Mucosa of rectum (tissue), 2 donors: ENCODE data around the gene CEP63.
A peak's percentile ranks its signal among the peaks of the same experiment; 100 is the strongest.

Experiments used
- H3K27ac ChIP-seq, 2 donors: one replicate each; pipeline ENCODE4 v1.7.0; 2013; ENCODE audit warnings: inconsistent platforms in 2 of 2, low read depth in 2 of 2, low read length in 2 of 2
- H3K27me3 ChIP-seq, 2 donors: one replicate each; pipeline ENCODE4 v1.7.0; 2013; ENCODE audit warnings: low read length in 2 of 2; ENCODE audit not compliant: control insufficient read depth in 2 of 2, insufficient read depth in 2 of 2
- H3K36me3 ChIP-seq, 2 donors: one replicate each; pipeline ENCODE4 v1.7.0; 2013; ENCODE audit warnings: low read length in 2 of 2; ENCODE audit not compliant: control insufficient read depth in 2 of 2, insufficient read depth in 2 of 2
- H3K4me1 ChIP-seq, 2 donors: one replicate each; pipeline ENCODE4 v1.7.0; 2013; ENCODE audit warnings: low read length in 2 of 2, mild to moderate bottlenecking in 1 of 2; ENCODE audit not compliant: control insufficient read depth in 2 of 2, insufficient read depth in 2 of 2
- H3K4me3 ChIP-seq, 2 donors: one replicate each; pipeline ENCODE4 v1.7.0; 2013; ENCODE audit warnings: low read length in 2 of 2
- H3K9ac ChIP-seq, 2 donors: one replicate each; pipeline ENCODE4 v1.7.0; 2013; ENCODE audit warnings: low read length in 2 of 2, low read depth in 1 of 2, mild to moderate bottlenecking in 1 of 2
- H3K9me3 ChIP-seq, 2 donors: one replicate each; pipeline ENCODE4 v1.7.0; 2013; ENCODE audit warnings: low read length in 2 of 2; ENCODE audit not compliant: control insufficient read depth in 2 of 2
- donor health status: healthy.
- donor health status: Normal muscosa, but diverticular disease.

CEP63 gene

DNA sequence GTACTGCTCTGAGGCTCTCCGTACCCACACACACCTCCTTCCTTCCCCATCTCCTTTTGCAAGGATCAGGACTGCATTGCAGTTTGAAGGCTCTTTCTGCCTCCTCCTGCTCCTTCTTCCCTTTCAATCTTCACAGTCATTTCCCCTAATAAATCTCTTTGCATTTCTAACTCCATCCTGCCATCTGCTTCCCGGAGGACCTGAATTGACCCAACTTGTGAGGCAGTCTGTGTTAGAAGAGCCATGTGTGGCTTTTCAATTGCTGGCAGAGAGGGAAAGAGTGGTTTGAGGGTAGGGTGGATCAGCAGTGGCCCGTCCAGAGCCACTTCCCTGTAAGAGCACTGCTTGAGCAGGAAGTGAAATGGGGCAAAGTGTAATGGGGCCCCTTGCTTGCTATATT is 35.9 kb upstream of the CEP63 start:
- Histone ChIP-seq H3K36me3 (no peaks in the 10 kb centered on the region), H3K27ac (no peak overlapping the region), H3K4me1 (no peaks in the 10 kb centered on the region), H3K9me3 (no peaks in the 10 kb centered on the region), H3K9ac (no peak overlapping the region), H3K4me3 (no peak overlapping the region), H3K27me3 (no peaks in the 10 kb centered on the region)

DNA sequence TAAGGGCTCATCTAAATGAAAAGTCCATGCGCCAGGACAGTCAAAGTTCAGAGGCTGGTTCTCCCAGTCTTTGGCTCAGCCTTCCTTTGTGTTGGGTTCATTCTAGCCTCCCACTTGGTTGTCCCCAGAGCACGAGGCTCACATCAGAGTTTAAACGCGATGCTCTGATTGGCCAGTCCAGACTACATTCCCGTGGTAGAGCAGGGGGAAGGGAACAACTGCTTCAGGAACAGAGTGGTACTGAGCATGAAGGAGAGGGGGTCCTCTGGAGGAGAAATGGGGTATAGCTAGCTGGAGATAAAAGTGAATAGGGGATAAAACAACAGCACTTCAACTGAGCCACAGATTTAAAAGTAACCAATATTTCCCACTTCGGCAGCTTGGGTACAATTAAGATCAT is 32.2 kb upstream of the CEP63 start:
- no peak overlapping the region for H3K4me3 ChIP-seq
- H3K9me3 ChIP-seq = no peaks in the 10 kb centered on the region

DNA sequence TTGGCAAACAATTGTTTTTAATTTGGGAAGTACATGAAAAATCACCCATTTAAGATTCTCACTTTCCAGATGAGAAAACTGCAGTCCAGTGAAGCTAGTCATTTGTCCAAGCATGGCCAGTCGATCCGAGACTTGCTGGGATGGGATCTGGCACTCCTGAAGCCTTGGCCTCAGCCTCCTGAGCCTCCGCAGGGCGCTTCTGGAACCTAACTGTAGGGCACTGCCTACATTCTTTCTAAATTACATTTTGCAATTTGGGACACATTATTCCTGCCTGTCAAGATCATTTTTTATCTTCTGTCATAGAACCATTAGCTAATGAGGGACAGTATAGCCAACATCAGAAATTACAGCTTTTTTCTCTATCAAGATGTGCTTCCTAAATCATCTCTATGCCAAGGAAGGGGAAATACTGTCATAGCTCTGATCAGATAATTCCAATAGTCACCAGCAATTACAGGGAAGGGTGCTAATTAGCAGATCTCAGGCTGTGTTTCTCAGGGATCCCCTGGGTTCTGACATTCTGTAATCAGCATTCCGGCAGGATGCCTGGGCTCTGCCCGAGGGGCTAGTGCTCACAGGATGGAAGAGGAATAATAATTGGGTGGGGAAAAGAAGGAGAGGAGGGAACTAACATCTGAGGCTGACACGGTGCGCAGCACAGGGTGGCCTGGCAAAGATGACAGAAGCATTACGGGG is 28.3 kb upstream of the CEP63 start:
- no peaks in the 10 kb centered on the region for H3K36me3 ChIP-seq
- no peak overlapping the region for H3K4me3 ChIP-seq
- H3K4me1 ChIP-seq = no peaks in the 10 kb centered on the region
- H3K27ac ChIP-seq = no peak overlapping the region
- H3K27me3 ChIP-seq = peaks cover 0 to 4% of the 10 kb centered on the region in 2 donors
- H3K9me3 ChIP-seq = no peaks in the 10 kb centered on the region
- no peak overlapping the region for H3K9ac ChIP-seq

More for the DNA sequence above, 32.2 kb upstream of the CEP63 start:
- Histone ChIP-seq H3K27ac (no peak overlapping the region), H3K27me3 (peaks cover 0 to 4% of the 10 kb centered on the region in 2 donors), H3K36me3 (no peaks in the 10 kb centered on the region), H3K4me1 (no peaks in the 10 kb centered on the region), H3K9ac (no peak overlapping the region)

DNA sequence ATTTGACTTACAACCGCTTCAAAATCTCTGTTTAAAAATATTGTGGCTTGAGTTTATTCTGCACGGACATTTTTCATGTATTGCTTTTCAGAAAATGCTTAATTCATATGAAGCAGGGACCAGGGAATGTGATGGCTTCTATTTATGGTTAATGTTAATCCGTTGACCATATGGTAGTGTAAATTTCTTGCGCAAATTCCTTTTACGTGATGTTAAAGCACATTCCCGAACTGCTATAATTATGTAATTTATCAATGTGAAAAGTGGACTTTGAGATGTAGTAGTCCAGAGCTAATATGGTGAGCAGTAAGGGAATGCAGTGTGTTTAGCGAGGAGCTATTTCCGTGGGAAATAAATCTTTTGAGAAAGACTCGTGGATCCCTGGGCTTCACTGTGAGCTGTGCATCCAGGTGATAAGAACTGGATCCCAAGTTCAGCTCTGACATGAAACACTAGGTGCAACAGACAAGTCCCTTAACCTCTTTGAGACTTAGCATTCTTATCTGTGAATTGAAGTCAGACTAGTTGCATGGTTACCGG is 27.4 kb upstream of the CEP63 start:
- Histone ChIP-seq H3K4me3 (no peak overlapping the region), H3K9me3 (no peaks in the 10 kb centered on the region), H3K27me3 (peaks cover 0 to 4% of the 10 kb centered on the region in 2 donors)

DNA sequence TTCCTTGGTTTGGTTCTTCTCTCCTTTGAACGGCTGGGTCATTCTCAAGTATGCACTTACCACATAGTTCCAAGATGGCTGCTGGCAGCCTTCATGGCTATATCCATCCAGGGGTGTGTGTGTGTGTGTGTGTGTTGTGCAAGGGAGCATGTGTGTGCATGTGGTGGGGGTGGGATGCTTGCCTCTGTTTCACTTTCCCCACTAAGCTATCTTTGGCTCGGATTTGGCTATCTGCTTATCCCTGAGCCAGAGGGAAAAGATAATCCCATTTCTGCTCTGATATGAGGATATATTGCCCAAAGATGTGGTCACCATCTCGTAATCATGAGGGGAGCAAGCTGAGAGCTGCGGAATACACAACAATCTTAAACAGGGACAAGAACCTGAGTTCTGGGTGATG is 26.3 kb upstream of the CEP63 start:
- no peaks in the 10 kb centered on the region for H3K36me3 ChIP-seq
- H3K4me3 ChIP-seq = no peak overlapping the region
- H3K9ac ChIP-seq = no peak overlapping the region
- no peaks in the 10 kb centered on the region for H3K9me3 ChIP-seq
- peaks cover 0 to 5% of the 10 kb centered on the region in 2 donors for H3K4me1 ChIP-seq
- H3K27me3 ChIP-seq = peaks cover 0 to 4% of the 10 kb centered on the region in 2 donors
- H3K27ac ChIP-seq = peak overlapping the region in 1 of 2 donors; percentile 26

More for the DNA sequence above, 27.4 kb upstream of the CEP63 start:
- H3K27ac ChIP-seq = no peak overlapping the region
- no peaks in the 10 kb centered on the region for H3K4me1 ChIP-seq
- H3K9ac ChIP-seq = no peak overlapping the region
- no peaks in the 10 kb centered on the region for H3K36me3 ChIP-seq

DNA sequence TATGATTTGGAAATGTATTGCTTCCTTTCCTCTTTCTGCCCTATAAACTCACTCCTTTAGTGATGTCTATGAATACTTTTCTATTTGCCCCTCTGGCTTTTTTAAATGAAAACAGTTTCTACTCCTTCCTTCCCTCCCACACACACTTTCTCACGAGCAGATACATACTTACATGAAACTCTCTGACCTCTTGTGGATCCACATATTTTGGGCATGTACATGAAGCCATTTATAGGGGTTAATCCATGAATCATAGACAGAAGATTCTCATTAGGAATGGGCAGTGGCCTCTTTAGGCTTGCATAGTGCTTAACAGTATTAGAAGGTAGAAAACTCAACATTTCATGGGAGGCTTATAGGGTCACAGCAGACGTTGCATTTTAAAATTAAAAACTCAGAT is 24.9 kb upstream of the CEP63 start:
- Histone ChIP-seq H3K27ac (no peak overlapping the region), H3K4me1 (peaks cover 0 to 6% of the 10 kb centered on the region in 2 donors), H3K27me3 (peaks cover 0 to 4% of the 10 kb centered on the region in 2 donors), H3K9me3 (no peaks in the 10 kb centered on the region), H3K4me3 (no peak overlapping the region), H3K36me3 (no peaks in the 10 kb centered on the region), H3K9ac (no peak overlapping the region)

DNA sequence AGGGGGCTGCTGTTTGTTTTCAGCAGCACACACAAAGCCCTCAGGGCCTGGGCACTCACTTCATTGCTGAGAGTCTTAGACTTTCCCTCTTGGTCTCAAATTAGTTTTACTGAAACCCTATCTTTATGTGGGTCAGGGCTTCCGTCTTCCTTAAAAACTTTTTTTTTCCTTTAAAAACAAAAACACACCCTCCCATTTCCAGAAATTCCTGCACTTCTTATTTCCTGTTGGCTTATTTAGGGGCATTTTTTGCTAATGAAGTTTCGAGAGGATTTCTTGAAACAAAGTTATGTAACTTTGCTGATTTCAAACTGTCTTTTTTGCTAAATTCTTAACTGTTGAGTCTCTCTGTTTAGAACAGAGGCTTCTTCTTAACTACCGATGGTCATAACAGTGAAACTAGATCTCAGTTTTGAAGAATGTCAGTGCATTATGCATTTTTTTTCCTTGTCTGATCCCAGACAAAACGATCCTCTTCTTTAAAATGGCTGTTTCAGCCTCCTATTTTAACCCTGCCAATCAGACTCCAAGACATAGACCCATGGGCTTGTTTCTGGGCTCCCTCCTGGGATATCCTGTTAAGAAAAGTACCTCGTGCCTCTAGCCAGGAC is 23.4 kb upstream of the CEP63 start:
- peaks cover 0 to 6% of the 10 kb centered on the region in 2 donors for H3K4me1 ChIP-seq

DNA sequence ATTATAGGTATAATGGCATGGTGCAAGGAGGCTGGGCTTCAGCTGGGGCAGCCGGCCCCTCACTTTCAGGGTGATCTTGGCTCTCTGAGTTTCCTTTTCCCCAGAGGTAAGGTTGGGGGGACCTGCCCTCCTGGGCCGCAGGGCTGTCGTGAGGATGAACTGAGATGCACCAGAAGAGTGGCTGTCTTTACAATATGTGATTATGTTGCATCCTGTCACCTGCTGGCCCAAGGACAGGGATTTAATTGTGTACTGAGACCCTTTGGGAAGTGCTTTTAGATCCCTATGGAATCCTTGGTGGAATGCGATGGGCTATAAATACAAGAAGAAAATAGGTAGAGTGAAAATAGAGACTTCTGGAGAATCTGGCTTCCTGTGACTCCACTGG is 22.2 kb upstream of the CEP63 start:
- Histone ChIP-seq H3K9ac (no peak overlapping the region), H3K4me1 (peaks cover 0 to 6% of the 10 kb centered on the region in 2 donors), H3K27ac (peak overlapping the region in 1 of 2 donors; percentile 68), H3K9me3 (no peaks in the 10 kb centered on the region), H3K27me3 (no peaks in the 10 kb centered on the region), H3K36me3 (no peaks in the 10 kb centered on the region), H3K4me3 (no peak overlapping the region)

More for the DNA sequence above, 23.4 kb upstream of the CEP63 start:
- no peaks in the 10 kb centered on the region for H3K9me3 ChIP-seq
- H3K27me3 ChIP-seq = peaks cover 0 to 4% of the 10 kb centered on the region in 2 donors
- no peak overlapping the region for H3K9ac ChIP-seq
- H3K27ac ChIP-seq = peak overlapping the region; percentile 39 to 62
- no peak overlapping the region for H3K4me3 ChIP-seq
- H3K36me3 ChIP-seq = no peaks in the 10 kb centered on the region

DNA sequence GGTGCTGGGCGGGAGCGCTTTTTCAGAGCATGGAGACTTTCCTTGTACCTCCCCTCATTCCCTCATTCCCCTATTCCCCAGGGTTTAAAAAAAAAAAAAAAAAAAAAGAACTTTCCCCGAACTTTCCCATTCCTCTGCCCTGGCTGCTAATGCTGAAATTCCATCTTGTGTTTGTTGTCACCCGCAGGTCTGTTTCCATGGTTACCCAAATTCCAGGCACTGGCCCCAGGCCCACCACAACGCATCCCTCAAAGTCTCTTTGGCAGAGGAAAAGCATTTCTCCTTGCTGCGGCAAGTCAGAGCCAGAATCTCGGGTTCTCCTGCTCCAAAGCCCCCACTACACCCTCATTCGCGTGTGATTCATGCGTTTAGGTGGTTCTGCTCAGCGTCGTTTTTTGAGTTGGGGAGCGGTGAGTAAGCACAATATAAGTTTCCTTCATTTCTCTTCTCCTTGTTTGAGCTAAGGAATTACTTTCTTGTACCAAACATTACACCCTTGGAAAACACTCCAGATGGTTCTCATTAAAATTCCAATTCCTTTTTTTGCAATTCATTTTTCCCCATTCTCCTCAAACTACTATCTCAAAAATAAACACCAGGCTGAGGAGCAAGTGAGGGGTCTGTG is 21.7 kb upstream of the CEP63 start:
- Histone ChIP-seq H3K4me3 (no peak overlapping the region), H3K9me3 (no peaks in the 10 kb centered on the region), H3K4me1 (peaks cover 0 to 6% of the 10 kb centered on the region in 2 donors), H3K9ac (no peak overlapping the region), H3K36me3 (no peaks in the 10 kb centered on the region), H3K27me3 (no peaks in the 10 kb centered on the region), H3K27ac (peak overlapping the region; percentile 34 to 40)
